Endothelial cell of umbilical vein (primary cell): ENCODE measurements around the gene RAB9B. TPM values are rescaled to one million over a fixed set of nuclear protein-coding genes. Genes with fewer than 3 reads are reported as not detected.

Source experiments
- BruUV-seq: library from RNA; stranded (reverse); fragments of 400-500 nt; replicated peaks from 2 replicates; lab custom pipeline; 2021; lab: Mats Ljungman, UMichigan
- CTCF ChIA-PET: fragments of 300-600, 350-600 bp; sonication (Branson Sonifier 250); formaldehyde crosslinking; loops from one replicate; lab custom pipeline; 2021; ENCODE audit warnings: antibody characterized with exemption, inconsistent platforms; lab: Charles Lee
- POLR2A ChIA-PET: fragments of 300-600, 350-600 bp; sonication (Branson Sonifier 250); formaldehyde crosslinking; loops from one replicate; lab custom pipeline; 2021; ENCODE audit warnings: antibody characterized with exemption, inconsistent platforms; lab: Charles Lee
- DNase-seq: peaks from one replicate; pipeline ENCODE4 v3.0.0-alpha.2; 2011; ENCODE audit warnings: low read depth, low spot score
- FAIRE-seq: peaks from 2 replicates; lab custom pipeline; 2011; peaks lifted over from hg19 to GRCh38; lab: Jason Lieb, UNC
- H2AFZ ChIP-seq: 2 replicates; pipeline ENCODE4 v1.6.0; 2012; ENCODE audit warnings: low read depth, low read length, control low read depth, inconsistent platforms
- H3K27ac ChIP-seq: 2 replicates; pipeline ENCODE4 v1.5.1; 2011; ENCODE audit warnings: low read depth, mild to moderate bottlenecking, control low read depth, low read length, moderate library complexity; ENCODE audit not compliant: insufficient read depth
- H3K27me3 ChIP-seq, 2 experiments: 2 replicates each; pipeline versions ENCODE4 v1.6.0 to v1.6.1; 2011; ENCODE audit warnings: low read length in 2 of 2, mixed read lengths in 1 of 2; ENCODE audit not compliant: control insufficient read depth in 2 of 2, insufficient read depth in 2 of 2
- H3K36me3 ChIP-seq, 2 experiments: 2 replicates in 1 of 2; 3 replicates in 1 of 2; pipeline ENCODE4 v1.5.1; 2011; ENCODE audit warnings: low read length in 2 of 2, mild to moderate bottlenecking in 1 of 2, moderate library complexity in 1 of 2; ENCODE audit not compliant: control insufficient read depth in 2 of 2, insufficient read depth in 2 of 2; ENCODE audit errors: extremely low read depth in 1 of 2
- H3K4me1 ChIP-seq: 3 replicates; pipeline ENCODE4 v1.5.1; 2011; ENCODE audit warnings: mild to moderate bottlenecking, low read length; ENCODE audit not compliant: control insufficient read depth, insufficient read depth; ENCODE audit errors: extremely low read depth
- H3K4me2 ChIP-seq: 2 replicates; pipeline ENCODE4 v1.6.1; 2011; ENCODE audit warnings: low read length, control low read depth, mixed read lengths; ENCODE audit not compliant: insufficient read depth
- H3K4me3 ChIP-seq, 3 experiments: fragments of 200-600 bp in 1 of 3; sonication (generic), shearing (Covaris generic) in 1 of 3; replicated peaks in 1 of 3; 2 replicates each; pipeline ENCODE4 v1.5.1; 2011 to 2016; ENCODE audit warnings: control low read depth in 3 of 3, low read length in 3 of 3, mild to moderate bottlenecking in 2 of 3, inconsistent platforms in 1 of 3, low read depth in 1 of 3, moderate library complexity in 1 of 3; ENCODE audit not compliant: insufficient read depth in 1 of 3
- H3K79me2 ChIP-seq: 2 replicates; pipeline ENCODE4 v1.6.0; 2012; ENCODE audit warnings: low read length, inconsistent platforms; ENCODE audit not compliant: control insufficient read depth, insufficient read depth
- H3K9ac ChIP-seq: replicated peaks from 2 replicates; pipeline ENCODE3; 2011; ENCODE audit warnings: low read length, control low read depth; ENCODE audit not compliant: insufficient read depth; ENCODE audit errors: extremely low read depth
- H3K9me1 ChIP-seq: replicated peaks from 3 replicates; pipeline ENCODE4 v1.6.0; 2011; ENCODE audit warnings: mild to moderate bottlenecking, low read length; ENCODE audit not compliant: control insufficient read depth, insufficient read depth; ENCODE audit errors: extremely low read depth
- H3K9me3 ChIP-seq: replicated peaks from 2 replicates; pipeline ENCODE4 v1.5.1; 2012; ENCODE audit warnings: low read length, inconsistent platforms; ENCODE audit not compliant: control insufficient read depth, insufficient read depth
- H4K20me1 ChIP-seq: replicated peaks from 2 replicates; pipeline ENCODE3; 2011; ENCODE audit warnings: mild to moderate bottlenecking, low read length; ENCODE audit not compliant: control insufficient read depth, insufficient read depth; ENCODE audit errors: extremely low read depth
- CTCF ChIP-seq, 2 donors: IDR thresholded peaks; 1 replicate in 1 of 2; 2 replicates in 1 of 2; pipeline ENCODE4 v1.5.1; 2011; ENCODE audit warnings: low read length in 2 of 2, mild to moderate bottlenecking in 2 of 2, moderate library complexity in 2 of 2, control low read depth in 1 of 2, inconsistent platforms in 1 of 2, low read depth in 1 of 2; ENCODE audit not compliant: insufficient read depth in 1 of 2; ENCODE audit errors: extremely low read depth in 1 of 2
- EZH2 ChIP-seq: IDR thresholded peaks from 2 replicates; pipeline ENCODE4 v1.6.1; 2012; ENCODE audit warnings: borderline replicate concordance, low read depth, mild to moderate bottlenecking, moderate library complexity, low read length, inconsistent platforms; ENCODE audit not compliant: severe bottlenecking
- FOS ChIP-seq: IDR thresholded peaks from 2 replicates; pipeline ENCODE4 v1.6.1; 2011; ENCODE audit warnings: mild to moderate bottlenecking, low read length, moderate library complexity, borderline replicate concordance; ENCODE audit not compliant: insufficient read depth
- GATA2 ChIP-seq: IDR thresholded peaks from 2 replicates; pipeline ENCODE4 v1.7.0; 2011; ENCODE audit warnings: low read depth, mild to moderate bottlenecking, moderate library complexity, mixed read lengths, low read length; ENCODE audit not compliant: insufficient read length, insufficient read depth
- JUN ChIP-seq: IDR thresholded peaks from 2 replicates; pipeline ENCODE4 v1.6.1; 2011; ENCODE audit warnings: borderline replicate concordance, low read depth; ENCODE audit not compliant: insufficient read length, insufficient read depth
- MAX ChIP-seq: IDR thresholded peaks from 2 replicates; pipeline ENCODE4 v1.6.1; 2011; ENCODE audit not compliant: insufficient read depth, insufficient read length
- MYC ChIP-seq: IDR thresholded peaks from one replicate; pipeline ENCODE4 v1.6.1; 2011; ENCODE audit warnings: mild to moderate bottlenecking, low read depth, low read length
- POLR2A ChIP-seq: IDR thresholded peaks from 2 replicates; pipeline ENCODE4 v1.6.1; 2012; ENCODE audit warnings: low read depth, mild to moderate bottlenecking, control low read depth, low read length
- POLR2AphosphoS5 ChIP-seq: IDR thresholded peaks from 2 replicates; pipeline ENCODE4 v1.6.1; 2012; ENCODE audit warnings: low read depth, mild to moderate bottlenecking, control low read depth, low read length, moderate library complexity; ENCODE audit not compliant: insufficient read depth
- dilution Hi-C: fragments of 300-500 bp; cut with MboI; formaldehyde crosslinking; loops from one replicate; pipeline ENCODE4 v1.15.0; 2019; ENCODE audit warnings: low sequenced_read_pairs; ENCODE audit not compliant: extremely low pct_ligation_motif_present
- intact Hi-C: fragments of 100-400 bp; cut with micrococcal nuclease; formaldehyde crosslinking; loops from one replicate; pipeline ENCODE4 v1.10.0; 2022
- polyA plus RNA-seq, 4 experiments: library from polyadenylated mRNA; depleted of rRNA in 3 of 4; stranded (reverse) in 3 of 4; unstranded in 1 of 4; fragments of >200 nt; gene quantifications; 2 replicates each; pipeline versions ENCODE4 v1.2.1 to v1.2.3, GENCODE V29; 2011 to 2012; ENCODE audit warnings: missing spikeins in 1 of 4
- total RNA-seq: library from RNA; stranded (reverse); gene quantifications from 2 replicates; pipeline ENCODE4 v1.2.3, GENCODE V29; 2021

RAB9B gene
- total and polyA plus RNA-seq, 2 donors (not counting 3 experiments of a cell fraction or from before 2014, with no cell fraction given) = 0.18 to 0.55 TPM

- Histone ChIP-seq H3K27ac (no peak overlapping the region), H3K4me3 (no peak overlapping the region), H3K4me1 (no peaks in the 10 kb centered on the region), H3K79me2 (no peaks in the 10 kb centered on the region), H3K27me3 (no peaks in the 10 kb centered on the region), H3K36me3 (no peaks in the 10 kb centered on the region), H3K9ac (no peak overlapping the region), H3K9me1 (no peaks in the 10 kb centered on the region), H4K20me1 (no peaks in the 10 kb centered on the region), H3K4me2 (no peak overlapping the region), H2AFZ (no peak overlapping the region), H3K9me3 (no peaks in the 10 kb centered on the region)
- CTCF ChIA-PET = interaction anchor here (0.7 to 2.0 kb wide), 2 partner anchors 10 to 39 kb away, joined by 3 to 8 read pairs; no protein-coding TSS in a partner anchor
- BruUV-seq = no TSS peak
- TF ChIP-seq MAX (no peak), EZH2 (no peak), POLR2A (no peak), POLR2AphosphoS5 (no peak)
- DNase-seq = no peak
- intact Hi-C loops (no loop called here), dilution Hi-C loops (no loop called here)
- FAIRE-seq = no peak
- POLR2A ChIA-PET = no interaction called here
Measured at GRCh38 chrX:103792916-103793544, 39.0 kb downstream of the RAB9B start.

- dilution Hi-C loops (no loop called here), intact Hi-C loops (no loop called here)
- Histone ChIP-seq H3K4me3 (no peak overlapping the region), H3K9me3 (no peaks in the 10 kb centered on the region), H3K79me2 (no peaks in the 10 kb centered on the region), H3K4me1 (no peaks in the 10 kb centered on the region), H2AFZ (no peak overlapping the region), H3K9me1 (no peaks in the 10 kb centered on the region), H3K27ac (no peak overlapping the region), H3K36me3 (no peaks in the 10 kb centered on the region), H3K27me3 (no peaks in the 10 kb centered on the region), H3K9ac (no peak overlapping the region), H3K4me2 (no peak overlapping the region), H4K20me1 (no peaks in the 10 kb centered on the region)
- no peak for TF ChIP-seq POLR2AphosphoS5
- no peak for TF ChIP-seq CTCF (IDR thresholded peaks at IDR 0.05; ENCODE audit: extremely low read depth in 1 of 2, insufficient read depth in 1 of 2, low read depth in 1 of 2, low read length in 2 of 2)
- TF ChIP-seq FOS = no peak
- TF ChIP-seq MYC = no peak
- no peak for TF ChIP-seq GATA2
- TF ChIP-seq EZH2 = no peak
- no peak for TF ChIP-seq JUN
- DNase-seq (peak; percentile 3), FAIRE-seq (no peak)
- POLR2A ChIA-PET = interaction anchor here (0.6 kb wide), 1 partner anchor 99 kb away, joined by 4 read pairs; no protein-coding TSS in a partner anchor
- BruUV-seq = no TSS peak
- CTCF ChIA-PET = interaction anchor here (0.7 to 2.0 kb wide), 3 partner anchors 9 to 71 kb away, joined by 3 to 8 read pairs (median 3); no protein-coding TSS in a partner anchor
Measured at GRCh38 chrX:103791826-103792485, 40.1 kb downstream of the RAB9B start.
